ENCODE data around the gene TANGO2. TPM values are rescaled to one million over a fixed set of nuclear protein-coding genes. Genes with fewer than 3 reads are reported as not detected.
A peak's percentile ranks its signal among the peaks of the same experiment; 100 is the strongest.

Gene TANGO2
- total and polyA plus RNA-seq, 9 of the 15 experiments (the other 6 are each of a cell fraction or from before 2014, with no cell fraction given): 15.5 to 94.9 (median 70.1) TPM

GRCh38 chr22:20002636-20003035, 18.3 kb upstream of the TANGO2 start:
- 53% methylated on average over 2 of the region's 2 CpGs for WGBS (ENCODE audit: insufficient coverage, low coverage, missing lambda C conversion rate)
- no peaks in the 10 kb centered on the region for H3K27me3 ChIP-seq (ENCODE audit: control insufficient read depth in 2 of 2, insufficient read depth in 2 of 2, low read length in 2 of 2)
- TF ChIP-seq TARDBP (IDR thresholded peaks at IDR 0.05) (no peak), NFXL1 (CRISPR knock-in tag; IDR thresholded peaks at IDR 0.05) (no peak), E2F1 (CRISPR knock-in tag; IDR thresholded peaks at IDR 0.05) (peak; percentile 42; the same call in 1 of the 2 replicates), SLC30A9 (CRISPR knock-in tag; IDR thresholded peaks at IDR 0.05) (no peak), NELFE (IDR thresholded peaks at IDR 0.05; ENCODE audit: insufficient read depth, insufficient read length) (no peak)
- H3K27ac ChIP-seq (ENCODE audit: extremely low read depth, low read depth, low read length): no peak overlapping the region; the same call in 2 of the 3 replicates
- H2AFZ ChIP-seq (ENCODE audit: low read depth, low read length): no peak overlapping the region
- DNase-seq (ENCODE audit: extremely low read depth in 1 of 4, low spot score in 3 of 4) (no peak), ATAC-seq (no peak), FAIRE-seq (no peak)
- intact Hi-C loops (cut with micrococcal nuclease): loop anchor here (2.0 kb wide), 2 partner anchors 20 to 28 kb away; no protein-coding TSS in a partner anchor
- in situ Hi-C loops (cut with MboI): no loop called here
- no peak overlapping the region for H3K9ac ChIP-seq (ENCODE audit: insufficient read depth in 1 of 2, low read depth in 2 of 2, low read length in 2 of 2)
- BruUV-seq (replicated peaks): TSS peak; percentile 16
- H3K4me1 ChIP-seq (replicated peaks in 1 of 2; ENCODE audit: control insufficient read depth in 2 of 2, insufficient read depth in 2 of 2, low read length in 2 of 2): peaks cover 18 to 41% of the 10 kb centered on the region in 2 experiments; a peak in 4 of 5 replicates
- POLR2A ChIA-PET: interaction anchor here (0.6 to 3.0 kb wide), 7 partner anchors 8 to 42 kb away, joined by 3 to 15 read pairs (median 8); partner anchors contain the start of gene TANGO2
- 0 out of 3 replicates have a peak, but pooled peaks cover 2% of the 10 kb centered on the region for H3K79me2 ChIP-seq (ENCODE audit: control insufficient read depth, insufficient read depth, low read length)
- H3K4me3 ChIP-seq: no peak overlapping the region
- peaks cover 7% of the 10 kb centered on the region; the same call in 1 of the 2 replicates for H4K20me1 ChIP-seq (replicated peaks; ENCODE audit: control insufficient read depth, insufficient read depth, low read length)
- no peaks in the 10 kb centered on the region for H3K9me1 ChIP-seq (ENCODE audit: control insufficient read depth, insufficient read depth, low read length)
- H3K36me3 ChIP-seq (ENCODE audit: control insufficient read depth, insufficient read depth, low read length): peaks cover 8% of the 10 kb centered on the region; the same call in 1 of the 3 replicates
- H3K4me2 ChIP-seq (ENCODE audit: insufficient read depth, low read length): no peak overlapping the region
- CTCF ChIA-PET (ENCODE audit: low intra/inter-chr PET ratio): interaction anchor here (0.7 kb wide), 1 partner anchor 524 kb away, joined by 3 read pairs; no protein-coding TSS in a partner anchor
- peaks cover 19% of the 10 kb centered on the region for H3K9me3 ChIP-seq (replicated peaks; ENCODE audit: control insufficient read depth, insufficient read depth, low read depth, low read length)

Data from K562 (cell line).